IPS-18c (cell line): ENCODE data around the gene POLA1.
"Not testable (repeated sequence)": the region's sequence is repeated elsewhere in the genome, so short reads cannot be mapped to it uniquely, and the experiment has no call there.

Source experiments
- H3K4me3 ChIP-seq: 2 replicates; pipeline ENCODE4 v1.7.0; 2013; ENCODE audit warnings: low read depth, mild to moderate bottlenecking, low read length, moderate library complexity; ENCODE audit not compliant: insufficient read depth
- H3K9me3 ChIP-seq: one replicate; pipeline ENCODE4 v1.6.1; 2013; ENCODE audit warnings: mild to moderate bottlenecking, low read length, moderate library complexity; ENCODE audit not compliant: control insufficient read depth, insufficient read depth

POLA1 gene

DNA sequence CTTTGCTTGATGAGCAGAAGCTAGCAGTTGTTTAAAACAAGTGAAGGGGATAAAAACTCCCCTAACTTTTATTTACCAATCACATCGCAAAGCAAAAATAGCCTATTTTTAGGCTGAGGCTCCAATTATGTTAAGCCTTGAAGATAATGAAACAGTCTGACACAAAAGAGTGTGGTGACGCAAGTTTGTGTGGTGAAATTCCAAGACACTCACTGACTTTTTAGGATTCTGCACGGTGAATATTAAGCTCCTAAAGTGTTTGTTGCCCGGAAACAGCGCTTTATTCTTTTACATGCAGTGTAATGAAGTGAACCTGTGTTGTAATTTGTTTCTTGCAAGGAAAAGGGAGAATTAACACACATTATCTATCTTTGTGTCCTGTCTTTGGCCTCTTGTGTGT, 74.8 kb downstream of the POLA1 start:
- Histone ChIP-seq H3K4me3 (no peak overlapping the region), H3K9me3 (no peaks in the 10 kb centered on the region)

DNA sequence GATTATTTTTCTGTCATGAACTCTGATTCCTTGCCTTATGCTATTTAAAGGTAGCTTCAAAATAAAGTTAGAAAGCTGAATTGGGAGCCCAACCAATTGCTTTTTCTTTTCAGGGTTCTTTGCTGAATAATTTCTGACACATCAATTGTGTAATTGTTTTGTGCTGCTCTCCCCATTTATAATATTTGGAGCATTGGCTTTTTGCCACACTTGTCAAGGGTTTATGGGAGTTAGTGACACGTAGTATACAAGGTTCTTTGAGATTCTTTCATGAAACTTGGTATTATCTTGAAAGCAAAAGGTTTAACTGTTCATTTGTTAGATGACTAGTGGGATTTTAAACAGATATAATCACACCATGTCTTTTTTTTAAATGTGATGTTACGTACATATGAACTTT, 80.9 kb downstream of the POLA1 start:
- no peak overlapping the region for H3K4me3 ChIP-seq
- H3K9me3 ChIP-seq, result no peaks in the 10 kb centered on the region

DNA sequence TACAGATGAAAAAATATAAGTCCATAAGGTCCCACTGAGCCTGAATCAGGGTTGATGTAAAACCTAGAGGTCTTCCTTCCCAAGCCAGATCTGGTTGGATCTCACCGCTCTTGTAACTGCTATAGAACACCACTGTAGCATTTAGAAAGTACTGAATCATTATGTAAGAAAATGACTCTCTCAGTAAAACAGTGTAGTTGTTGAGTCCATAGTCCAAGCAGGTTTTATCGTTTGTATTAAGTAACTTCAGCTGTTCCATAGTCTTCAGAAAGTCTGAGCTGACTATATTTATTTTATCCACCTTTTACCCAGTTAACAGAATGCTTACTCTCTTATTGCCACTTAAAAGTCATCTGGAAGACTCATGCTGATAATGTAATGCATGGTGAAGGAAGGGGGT, 82.2 kb downstream of the POLA1 start:
- H3K4me3 ChIP-seq, result no peak overlapping the region
- no peaks in the 10 kb centered on the region for H3K9me3 ChIP-seq

DNA sequence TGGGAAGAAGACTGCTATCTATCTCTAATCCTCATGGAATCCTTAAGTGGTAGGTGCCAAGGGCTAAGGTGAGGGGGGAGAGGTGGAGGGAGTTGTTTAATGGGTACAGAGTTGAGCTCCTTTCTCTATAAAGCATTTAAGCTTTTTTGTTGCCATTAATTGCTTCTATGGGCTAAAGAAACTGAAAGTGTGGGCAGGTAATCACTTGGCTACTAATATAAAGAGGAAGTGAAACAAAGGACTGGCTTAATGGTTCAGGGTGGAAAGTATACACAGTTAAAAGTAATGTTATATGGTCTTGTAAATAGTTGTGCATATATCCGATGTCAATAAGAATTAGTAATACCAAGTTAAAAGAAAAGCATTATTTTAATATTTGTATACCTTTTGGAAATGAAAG, 83.9 kb downstream of the POLA1 start:
- Histone ChIP-seq H3K9me3 (no peaks in the 10 kb centered on the region), H3K4me3 (no peak overlapping the region)

GRCh38 chrX:24782011-24782410, 88.3 kb downstream of the POLA1 start:
- H3K9me3 ChIP-seq, result no peaks in the 10 kb centered on the region
- H3K4me3 ChIP-seq, result no peak overlapping the region

DNA sequence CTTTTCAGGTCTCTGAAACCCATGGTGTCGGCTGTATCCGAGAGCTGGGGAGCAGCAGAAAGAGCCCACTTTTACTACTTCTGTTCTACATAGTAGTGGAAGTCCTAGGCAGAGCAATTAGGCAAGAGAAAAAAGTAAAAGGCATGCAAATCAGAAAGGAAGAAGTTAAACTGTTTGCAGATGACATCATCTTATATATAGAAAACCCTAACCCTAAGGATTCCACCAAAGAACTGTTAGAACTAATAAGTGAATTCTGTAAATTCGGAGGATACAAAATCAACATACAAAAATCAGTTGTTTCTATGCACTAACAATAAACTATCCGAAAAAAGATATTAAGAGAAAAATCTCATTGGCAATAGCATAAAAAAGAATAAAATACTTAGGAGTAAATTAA, 95.3 kb downstream of the POLA1 start:
- Histone ChIP-seq H3K4me3 (no peak overlapping the region), H3K9me3 (no peaks in the 10 kb centered on the region)

GRCh38 chrX:24790166-24790565, 96.4 kb downstream of the POLA1 start:
- Histone ChIP-seq H3K9me3 (no peaks in the 10 kb centered on the region), H3K4me3 (no peak overlapping the region)

DNA sequence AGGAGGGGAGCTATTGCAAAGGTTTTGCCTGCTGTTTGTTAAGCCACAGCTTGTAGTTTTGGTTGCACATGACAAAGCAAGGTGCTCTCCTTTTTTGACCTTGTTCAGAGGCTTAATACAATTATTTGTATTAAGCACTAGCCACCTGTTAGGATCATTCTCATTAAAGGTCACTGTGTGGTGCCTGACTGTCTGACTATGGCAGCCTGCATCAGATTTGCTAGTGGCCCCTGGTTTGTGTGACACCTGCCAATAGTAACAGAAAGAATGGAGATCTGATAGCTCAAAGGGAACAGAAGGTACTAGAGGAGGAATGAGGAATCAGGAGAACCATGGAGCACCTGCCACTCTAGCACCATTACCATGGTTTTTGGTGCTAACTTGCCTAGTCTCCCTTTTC, 102.5 kb downstream of the POLA1 start:
- no peak overlapping the region for H3K4me3 ChIP-seq
- H3K9me3 ChIP-seq, result no peaks in the 10 kb centered on the region

- H3K4me3 ChIP-seq, result no peak overlapping the region
- no peaks in the 10 kb centered on the region for H3K9me3 ChIP-seq
These were observed 105.4 kb downstream of the POLA1 start for GRCh38 chrX:24799078-24799477.

- Histone ChIP-seq H3K9me3 (no peaks in the 10 kb centered on the region), H3K4me3 (no peak overlapping the region)
These were observed 105.8 kb downstream of the POLA1 start for GRCh38 chrX:24799565-24799964.

DNA sequence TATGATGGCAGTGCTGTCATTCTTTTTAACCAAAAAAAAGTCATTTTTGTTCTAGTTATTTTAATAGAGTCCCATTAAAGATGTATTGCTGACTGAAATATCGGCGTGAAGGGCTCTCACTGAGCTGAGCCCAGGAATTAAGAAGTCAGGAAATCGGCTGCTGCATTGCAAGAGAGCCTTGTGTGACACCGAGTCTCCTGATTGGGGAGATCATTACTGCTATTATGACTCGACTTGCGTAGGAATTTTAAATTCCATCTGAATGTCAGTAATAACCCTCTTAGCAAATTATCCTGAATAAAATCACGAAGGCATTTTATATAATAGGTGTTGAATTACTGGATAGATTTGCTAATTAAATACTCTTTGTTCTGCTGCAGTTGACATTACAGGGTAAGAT, 111.5 kb downstream of the POLA1 start:
- no peak overlapping the region for H3K4me3 ChIP-seq
- H3K9me3 ChIP-seq, result no peaks in the 10 kb centered on the region

- not testable (repeated sequence) for H3K4me3 ChIP-seq, H3K9me3 ChIP-seq
These were observed 126.1 kb downstream of the POLA1 start for GRCh38 chrX:24819807-24820206.

GRCh38 chrX:24828147-24828546, 134.4 kb downstream of the POLA1 start:
- no peaks in the 10 kb centered on the region for H3K9me3 ChIP-seq
- no peak overlapping the region for H3K4me3 ChIP-seq

GRCh38 chrX:24828600-24828999, 134.9 kb downstream of the POLA1 start:
- Histone ChIP-seq H3K9me3 (no peaks in the 10 kb centered on the region), H3K4me3 (no peak overlapping the region)

- no peak overlapping the region for H3K4me3 ChIP-seq
These were observed 140.0 kb downstream of the POLA1 start for GRCh38 chrX:24833695-24834094.

DNA sequence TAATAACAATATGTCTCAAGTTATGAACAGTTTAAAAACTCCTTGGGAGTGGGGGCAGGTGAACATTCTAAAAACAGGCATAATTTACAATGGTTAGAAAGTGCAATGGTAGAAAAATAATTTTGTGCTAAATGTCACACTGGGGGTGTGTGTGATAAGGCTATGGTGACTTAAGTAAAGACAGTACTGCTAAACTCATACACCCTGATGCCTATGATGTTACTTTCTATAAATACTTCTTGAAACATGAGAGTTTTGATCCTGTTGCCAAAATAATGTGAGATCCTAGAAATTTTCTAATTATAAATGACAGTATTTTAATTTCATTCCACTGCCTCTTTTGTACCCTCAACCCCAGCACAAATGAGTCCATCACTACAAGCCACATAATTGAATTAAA, 144.2 kb downstream of the POLA1 start:
- H3K4me3 ChIP-seq, result no peak overlapping the region

More at GRCh38 chrX:24833695-24834094, 140.0 kb downstream of the POLA1 start:
- H3K9me3 ChIP-seq, result no peaks in the 10 kb centered on the region

GRCh38 chrX:24838629-24839028, 144.9 kb downstream of the POLA1 start:
- no peak overlapping the region for H3K4me3 ChIP-seq
- no peaks in the 10 kb centered on the region for H3K9me3 ChIP-seq

More for the DNA sequence above, 144.2 kb downstream of the POLA1 start:
- no peaks in the 10 kb centered on the region for H3K9me3 ChIP-seq

DNA sequence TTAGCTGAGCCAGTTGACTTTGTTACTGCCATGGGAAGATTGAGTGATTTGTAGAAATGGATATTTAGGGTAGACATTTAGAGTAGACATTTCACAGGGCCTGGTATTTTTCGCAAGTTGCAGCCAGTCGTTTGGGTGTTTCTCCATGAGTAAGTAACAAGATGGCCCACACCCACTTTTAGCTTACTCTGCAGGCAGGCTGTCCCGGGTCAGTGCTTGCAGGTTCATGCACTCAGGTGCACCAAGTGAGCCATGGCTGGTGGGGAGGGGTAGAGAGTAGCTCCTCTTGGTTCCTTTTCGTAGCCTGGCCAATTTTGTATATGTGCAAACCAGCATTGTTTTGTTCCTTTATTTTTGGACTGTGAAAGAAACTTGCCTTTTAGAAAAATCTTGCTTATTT, 145.6 kb downstream of the POLA1 start:
- Histone ChIP-seq H3K4me3 (no peak overlapping the region), H3K9me3 (no peaks in the 10 kb centered on the region)

- Histone ChIP-seq H3K9me3 (no peaks in the 10 kb centered on the region), H3K4me3 (no peak overlapping the region)
These were observed 148.8 kb downstream of the POLA1 start for GRCh38 chrX:24842486-24842885.
